Retina (tissue), 1 donor: ENCODE measurements around the gene R3HDM2.
A peak's percentile ranks its signal among the peaks of the same experiment; 100 is the strongest.
"Not testable (repeated sequence)": the region's sequence is repeated elsewhere in the genome, so short reads cannot be mapped to it uniquely, and the experiment has no call there.

ENCODE experiments used
- DNase-seq: peaks from one replicate; pipeline ENCODE4 v3.0.0-alpha.2; 2016

The R3HDM2 gene

DNA sequence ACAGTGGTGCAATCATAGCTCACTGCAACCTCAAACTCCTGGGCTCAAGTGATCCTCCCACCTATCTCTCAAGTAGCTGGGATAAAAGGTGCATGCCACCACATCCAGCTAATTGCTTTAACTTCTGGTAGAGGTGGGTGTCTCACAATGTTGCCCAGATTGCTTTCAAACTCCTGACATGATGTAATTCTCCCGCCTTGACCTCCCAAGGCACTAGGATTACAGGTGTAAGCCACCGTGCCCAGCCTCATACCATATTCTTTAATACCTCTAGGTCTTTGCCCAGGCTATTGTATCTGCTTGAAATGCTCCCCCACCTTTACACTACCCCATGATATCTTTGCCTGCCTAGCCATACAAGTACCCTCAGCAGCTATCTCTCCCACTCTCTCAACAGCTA is 11.3 kb downstream of the R3HDM2 start:
- DNase-seq, result no peak

DNA sequence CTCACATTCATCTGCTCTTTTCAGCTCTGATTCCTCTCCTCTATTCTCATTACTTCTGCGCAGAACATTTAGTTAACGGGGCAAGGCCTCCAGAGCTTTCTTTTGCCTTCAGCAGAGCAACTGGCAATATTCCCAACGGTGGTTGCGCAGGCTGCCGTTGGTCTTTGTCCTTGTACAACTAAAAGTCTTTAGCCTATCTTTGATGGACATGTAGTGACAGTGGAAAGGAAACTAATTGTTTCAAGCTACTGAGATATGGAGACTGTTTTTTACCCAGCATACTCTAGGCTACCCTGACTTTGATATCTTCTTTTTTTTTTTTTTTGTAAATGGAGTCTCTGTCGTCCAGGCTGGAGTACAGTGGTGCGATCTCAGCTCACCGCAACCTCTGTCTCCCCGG is 12.6 kb downstream of the R3HDM2 start:
- DNase-seq, result no peak

DNA sequence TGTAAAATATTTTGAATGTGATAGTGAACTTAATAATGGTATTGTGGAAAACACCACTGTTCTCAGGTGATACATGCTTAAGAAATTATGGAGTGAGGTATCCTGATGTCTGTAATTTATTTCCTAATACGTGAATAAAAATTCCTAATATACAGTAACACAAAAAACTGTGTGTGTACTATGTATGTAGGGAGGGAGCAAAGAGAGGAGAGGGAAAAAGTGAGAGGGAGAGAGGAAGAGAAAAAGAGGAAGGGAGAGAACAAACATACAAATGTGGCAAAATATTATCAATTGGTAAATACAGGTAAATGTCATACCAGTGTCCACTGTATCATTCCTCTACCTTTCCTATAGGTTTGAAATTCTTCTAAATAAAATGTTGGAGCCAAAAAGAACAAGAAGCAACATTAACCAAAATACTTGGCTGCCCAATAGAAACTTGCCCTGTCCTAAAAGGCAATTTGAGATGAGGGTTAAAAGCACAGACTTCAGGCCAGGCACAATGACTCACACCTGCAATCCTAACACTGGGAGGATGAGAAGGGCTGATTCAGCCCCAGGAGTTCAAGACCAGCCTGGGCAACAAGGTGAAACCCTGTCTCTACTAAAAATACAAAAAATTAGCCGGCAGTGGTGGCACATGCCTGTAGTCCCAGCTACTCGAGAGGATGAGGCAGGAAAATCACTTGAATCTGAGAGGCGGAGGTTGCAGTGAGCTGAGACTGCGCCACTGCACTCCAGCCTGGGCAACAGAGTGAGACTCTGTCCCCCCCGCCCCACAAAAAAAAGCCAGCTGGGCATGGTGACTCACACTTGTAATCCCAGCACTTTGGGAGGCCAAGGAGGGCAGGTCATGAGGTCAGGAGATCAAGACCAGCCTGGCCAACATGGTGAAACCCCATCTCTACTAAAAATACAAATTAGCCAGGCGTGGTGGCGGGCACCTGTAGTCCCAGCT is 14.5 kb downstream of the R3HDM2 start:
- no peak for DNase-seq

DNA sequence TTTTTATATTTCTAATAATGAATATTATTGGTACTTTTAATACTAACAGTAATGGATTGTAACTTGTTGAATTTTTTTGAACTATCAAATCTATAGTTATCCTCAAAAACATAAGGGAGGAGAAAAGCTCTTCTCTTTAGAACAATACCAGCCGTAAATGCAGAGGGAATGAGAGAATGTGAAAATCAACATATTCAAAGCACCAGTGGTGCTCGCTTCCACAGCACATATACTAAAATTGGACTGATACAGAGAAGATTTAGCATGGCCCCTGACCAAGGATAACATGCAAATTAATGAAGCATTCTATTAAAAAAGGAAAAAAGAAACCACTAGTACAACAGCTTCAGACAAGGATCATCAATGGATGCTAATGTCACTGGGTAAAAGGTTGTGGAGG is 15.8 kb downstream of the R3HDM2 start:
- no peak for DNase-seq

DNA sequence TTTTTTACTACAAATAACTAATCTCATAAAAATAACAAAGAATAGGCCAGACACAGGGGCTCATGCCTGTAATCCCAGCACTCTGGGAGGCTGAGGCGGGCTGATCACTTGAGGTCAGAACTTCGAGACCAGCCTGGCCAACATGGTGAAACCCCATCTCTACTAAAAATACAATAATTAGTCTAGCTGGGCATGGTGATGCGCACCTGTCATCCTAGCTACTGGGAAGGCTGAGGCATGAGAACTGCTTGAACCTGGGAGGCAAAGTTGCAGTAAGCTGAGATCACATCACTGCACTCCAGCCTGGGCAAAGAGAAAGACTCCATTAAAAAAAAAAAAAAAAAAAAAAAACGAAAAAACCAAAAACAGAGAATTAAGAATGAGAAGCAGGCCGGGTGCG is 16.7 kb downstream of the R3HDM2 start:
- not testable (repeated sequence) for DNase-seq

DNA sequence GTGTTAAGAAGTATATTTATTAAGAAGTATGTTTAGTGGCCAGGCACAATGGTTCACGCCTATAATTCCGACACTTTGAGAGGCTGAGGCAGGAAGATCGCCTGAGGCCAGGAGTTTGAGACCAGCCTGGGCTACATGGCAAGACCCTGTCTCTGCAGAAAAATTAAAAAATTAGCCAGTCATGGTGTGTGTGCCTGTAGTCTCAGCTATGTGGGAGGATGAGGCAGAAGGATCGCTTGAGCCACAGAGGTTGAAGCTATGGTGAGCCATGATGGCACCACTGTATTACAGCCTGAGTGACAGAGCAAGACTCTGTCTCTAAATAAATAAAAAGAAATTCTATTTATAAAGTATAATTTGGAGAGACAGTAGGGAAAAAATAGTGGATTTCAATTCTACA is 20.3 kb downstream of the R3HDM2 start:
- DNase-seq, result no peak

DNA sequence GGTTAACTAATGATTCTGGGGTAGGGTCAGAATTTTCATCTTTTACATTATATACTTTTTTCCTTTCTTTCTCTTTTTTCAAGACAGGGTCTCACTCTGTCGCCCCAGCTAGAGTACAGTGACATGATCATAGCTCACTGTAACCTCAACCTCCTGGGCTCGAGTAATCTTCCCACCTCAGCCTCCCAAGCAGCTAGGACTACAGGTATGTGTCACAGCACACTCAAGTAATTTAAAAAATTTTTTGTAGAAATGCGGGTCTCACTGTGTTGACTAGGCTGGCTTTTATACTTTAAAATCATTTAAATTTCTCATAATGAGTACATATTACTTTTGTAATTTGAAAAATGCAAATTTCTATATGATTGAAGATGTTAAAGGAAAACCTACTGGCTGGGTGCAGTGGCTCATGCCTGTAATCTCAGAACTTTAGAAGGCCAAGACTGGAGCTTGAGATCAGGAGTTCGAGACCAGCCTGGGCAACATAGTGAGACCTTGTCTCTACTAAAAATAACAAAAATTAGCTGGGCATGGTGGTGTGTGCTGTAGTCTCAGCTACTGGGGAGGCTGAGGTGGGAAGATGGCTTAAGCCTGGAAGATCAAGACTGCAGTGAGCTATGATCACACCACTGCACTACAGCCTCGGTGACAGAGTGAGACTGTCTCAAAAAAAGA is 25.7 kb downstream of the R3HDM2 start:
- no peak for DNase-seq

DNA sequence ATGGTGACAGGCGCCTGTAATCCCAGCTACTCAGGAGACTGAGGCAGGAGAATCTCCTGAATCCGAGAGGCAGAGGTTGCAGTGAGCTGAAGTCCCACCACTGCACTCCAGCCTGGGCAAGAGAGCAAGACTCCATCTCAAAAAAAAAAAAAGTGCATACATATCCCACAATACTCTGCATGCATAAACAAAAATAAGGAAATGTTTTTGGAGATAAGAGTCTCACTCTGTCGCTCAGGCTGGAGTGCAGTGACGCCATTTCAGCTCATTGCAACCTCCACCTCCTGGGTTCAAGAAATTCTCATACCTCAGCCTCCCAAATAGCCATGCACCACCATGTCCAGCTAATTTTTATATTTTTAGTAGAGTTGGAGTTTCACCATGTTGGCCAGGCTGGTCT is 28.7 kb downstream of the R3HDM2 start:
- DNase-seq, result not testable (repeated sequence)

DNA sequence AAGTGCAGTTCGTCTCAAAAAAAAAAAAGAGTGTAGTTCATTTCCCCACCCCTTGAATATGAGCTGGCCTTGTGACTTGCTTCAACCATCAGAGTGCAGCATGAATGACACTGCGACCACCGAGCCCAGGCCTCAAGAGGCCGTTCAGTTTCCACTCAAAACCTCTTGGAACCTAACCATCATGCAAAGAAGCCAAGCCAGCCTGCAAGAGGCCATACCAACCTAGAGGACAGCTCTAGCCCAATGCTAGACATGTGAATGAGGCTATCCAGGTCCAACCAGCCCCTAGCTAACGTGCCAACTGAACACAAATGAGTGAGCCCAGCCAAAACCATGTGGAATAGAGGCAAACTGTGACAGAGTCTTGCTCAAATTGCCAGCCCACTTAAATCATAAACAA is 29.7 kb downstream of the R3HDM2 start:
- no peak for DNase-seq

DNA sequence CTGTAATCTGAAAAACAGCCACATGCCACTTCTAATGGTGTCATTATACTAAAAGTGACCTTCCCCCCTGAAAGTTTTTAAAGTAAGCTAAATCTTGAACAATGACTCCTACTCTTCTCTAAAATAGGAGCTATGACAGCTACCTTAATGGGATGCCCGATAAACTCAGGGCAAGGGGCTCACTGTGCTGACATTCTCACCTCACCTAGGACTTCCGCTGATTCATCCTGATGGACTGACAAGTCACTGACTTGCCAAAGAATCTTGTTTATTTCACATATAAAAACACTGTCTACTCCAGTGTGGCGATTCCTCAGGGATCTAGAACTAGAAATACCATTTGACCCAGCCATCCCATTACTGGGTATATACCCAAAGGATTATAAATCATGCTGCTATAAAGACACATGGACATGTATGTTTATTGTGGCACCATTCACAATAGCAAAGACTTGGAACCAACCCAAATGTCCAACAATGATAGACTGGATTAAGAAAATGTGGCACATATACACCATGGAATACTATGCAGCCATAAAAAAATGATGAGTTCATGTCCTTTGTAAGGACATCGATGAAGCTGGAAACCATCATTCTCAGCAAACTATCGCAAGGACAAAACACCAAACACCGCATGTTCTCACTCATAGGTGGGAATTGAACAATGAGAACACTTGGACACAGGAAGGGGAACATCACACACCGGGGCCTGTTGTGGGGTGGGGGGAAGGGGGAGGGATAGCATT is 31.0 kb downstream of the R3HDM2 start:
- DNase-seq, result not testable (repeated sequence)

DNA sequence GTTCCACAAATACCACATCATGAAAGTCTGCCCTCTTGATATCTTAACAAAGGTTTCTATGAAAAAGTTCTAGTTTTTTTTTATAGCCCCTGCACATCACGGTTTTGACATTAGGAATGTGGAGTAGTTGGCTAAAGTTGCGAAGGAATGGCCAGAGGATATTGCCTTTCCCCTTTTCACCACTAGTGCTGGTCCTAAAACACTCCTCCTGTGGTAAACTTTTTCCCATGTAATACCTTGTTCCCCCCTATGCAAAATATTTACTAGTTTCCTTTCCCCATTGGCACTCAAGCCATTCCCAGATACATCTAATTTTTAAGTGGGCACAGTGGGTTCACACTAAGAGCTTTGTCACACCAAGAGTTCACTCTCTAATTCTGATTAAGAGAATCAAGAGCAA is 33.4 kb downstream of the R3HDM2 start:
- no peak for DNase-seq

DNA sequence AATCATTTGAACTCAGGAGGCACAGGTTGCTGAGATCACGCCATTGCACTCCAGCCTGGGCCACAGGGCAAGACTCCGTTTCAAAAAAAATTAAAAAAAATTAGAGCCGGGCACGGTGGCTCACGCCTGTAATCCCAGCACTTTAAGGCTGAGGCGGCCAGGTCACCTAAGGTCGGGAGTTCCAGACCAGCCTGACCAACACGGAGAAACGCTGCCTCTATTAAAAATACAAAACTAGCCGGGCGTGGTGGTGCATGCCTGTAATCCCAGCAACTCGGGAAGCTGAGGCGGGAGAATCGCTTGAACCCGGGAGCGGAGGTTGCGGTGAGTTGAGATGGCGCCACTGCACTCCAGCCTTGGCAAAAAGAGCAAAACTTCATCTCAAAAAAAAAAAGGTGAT is 35.7 kb downstream of the R3HDM2 start:
- DNase-seq, result no peak

DNA sequence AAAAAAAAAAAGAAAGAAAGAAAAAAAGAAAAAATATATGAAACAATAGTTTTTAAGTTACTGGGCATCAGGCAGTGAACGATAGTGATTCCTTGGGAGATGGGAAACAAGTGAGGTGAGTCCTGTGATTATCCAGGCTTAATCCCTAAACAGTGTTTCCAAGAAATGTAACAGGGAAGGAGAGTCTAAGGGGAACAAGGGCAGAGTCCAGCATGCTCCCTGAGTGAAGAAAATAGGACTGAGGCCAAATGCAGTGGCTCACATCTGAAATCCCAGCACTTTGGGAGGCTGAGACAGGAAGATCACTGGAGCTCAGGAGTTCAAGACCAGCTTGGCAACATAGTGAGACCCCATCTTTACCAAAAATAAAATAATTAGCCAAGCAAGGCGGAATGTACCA is 40.7 kb downstream of the R3HDM2 start:
- no peak for DNase-seq

DNA sequence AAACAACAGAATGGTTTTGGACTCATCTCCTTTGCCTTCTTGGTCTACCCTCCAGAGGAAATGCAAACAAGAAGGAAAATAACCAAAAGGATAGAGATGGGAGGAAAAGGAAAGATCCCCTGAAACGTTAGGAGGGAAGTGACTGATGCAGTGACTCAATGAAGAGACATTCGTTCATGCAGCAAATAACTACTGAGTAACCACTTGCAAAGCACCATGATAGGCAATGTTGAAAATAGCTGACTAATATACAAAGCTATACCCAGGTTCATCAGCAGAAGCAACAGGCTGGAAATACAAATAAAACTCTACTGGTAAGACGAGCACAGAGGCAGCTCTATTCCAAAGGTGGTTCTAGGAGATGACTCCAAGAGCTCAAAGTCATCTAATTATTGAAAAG is 41.8 kb downstream of the R3HDM2 start:
- DNase-seq, result no peak

DNA sequence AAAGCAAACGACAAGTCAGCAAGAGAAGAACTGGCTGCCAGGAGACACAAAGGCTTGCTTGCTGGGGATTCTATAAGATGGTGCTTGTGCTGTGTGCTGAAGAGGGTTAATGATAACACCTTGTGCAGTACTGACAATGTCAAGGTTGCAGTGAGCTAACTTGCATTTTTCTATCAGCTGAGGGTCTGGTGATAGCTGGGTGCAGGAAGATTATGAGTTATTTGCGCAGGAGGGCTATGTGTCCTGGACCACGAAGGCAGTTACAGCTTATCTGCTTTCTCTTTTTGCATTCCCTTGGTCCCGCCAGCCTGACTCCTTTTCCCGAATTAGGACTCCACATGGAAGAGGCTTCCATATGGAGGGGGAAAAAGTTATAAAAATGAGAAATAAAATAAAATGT is 42.4 kb downstream of the R3HDM2 start:
- no peak for DNase-seq

DNA sequence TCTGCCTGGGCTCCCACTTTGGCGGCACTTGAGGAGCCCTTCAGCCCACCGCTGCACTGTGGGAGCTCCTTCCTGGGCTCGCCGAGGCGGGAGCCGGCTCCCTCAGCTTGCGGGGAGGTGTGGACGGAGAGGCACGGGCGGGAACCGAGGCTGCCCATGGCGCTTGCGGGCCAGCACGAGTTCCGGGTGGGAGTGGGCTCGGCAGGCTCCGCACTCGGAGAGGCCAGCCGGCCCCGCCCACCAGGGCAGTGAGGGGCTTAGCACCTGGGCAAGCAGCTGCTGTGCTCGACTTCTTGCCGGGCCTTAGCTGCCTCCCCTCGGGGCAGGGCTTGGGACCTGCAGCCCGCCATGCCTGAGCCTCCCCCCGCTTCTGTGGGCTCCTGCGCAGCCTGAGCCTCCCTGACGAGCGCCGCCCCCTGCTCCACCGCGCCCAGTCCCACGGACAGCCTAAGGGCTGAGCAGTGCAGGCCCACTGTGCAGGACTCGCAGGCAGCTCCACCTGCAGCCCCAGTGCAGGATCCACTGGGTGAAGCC is 44.6 kb downstream of the R3HDM2 start:
- no peak for DNase-seq

DNA sequence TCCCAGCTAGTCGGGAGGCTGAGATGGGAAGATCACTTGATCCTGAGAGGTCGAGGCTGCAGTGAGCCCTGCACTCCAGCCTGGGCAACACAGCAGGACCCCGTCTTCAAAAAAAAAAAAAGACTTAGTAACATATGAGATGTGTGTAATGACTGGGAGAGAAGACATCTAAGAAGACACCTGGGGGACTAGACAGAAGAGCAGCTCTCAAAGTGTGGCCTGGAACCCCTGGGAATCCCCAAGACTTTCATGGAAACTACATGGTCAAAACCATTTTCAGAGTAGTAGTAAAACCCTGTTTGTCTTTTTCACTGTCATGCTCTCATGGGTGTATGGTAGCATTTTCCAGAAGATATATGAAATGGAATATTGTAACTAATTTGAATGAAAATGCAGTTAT is 45.3 kb downstream of the R3HDM2 start:
- no peak for DNase-seq

DNA sequence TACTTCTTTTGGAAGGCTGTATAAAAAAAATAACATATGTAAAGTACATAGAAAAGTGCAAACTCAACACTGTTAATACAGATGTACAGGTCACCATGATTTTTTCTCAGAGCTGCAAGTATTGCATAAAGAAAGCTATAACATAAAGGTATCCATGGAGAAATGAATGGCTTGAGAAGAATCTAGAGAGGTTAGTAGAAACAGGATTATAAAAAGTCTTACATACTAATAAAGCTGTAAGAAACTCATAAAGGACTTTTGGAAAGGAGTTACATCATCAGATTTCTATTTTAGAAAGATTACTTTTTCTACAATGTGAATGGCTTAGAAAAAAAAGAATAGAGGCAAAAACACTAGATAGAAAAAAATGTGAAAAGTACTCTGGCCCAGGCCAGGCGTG is 46.4 kb downstream of the R3HDM2 start:
- no peak for DNase-seq

DNA sequence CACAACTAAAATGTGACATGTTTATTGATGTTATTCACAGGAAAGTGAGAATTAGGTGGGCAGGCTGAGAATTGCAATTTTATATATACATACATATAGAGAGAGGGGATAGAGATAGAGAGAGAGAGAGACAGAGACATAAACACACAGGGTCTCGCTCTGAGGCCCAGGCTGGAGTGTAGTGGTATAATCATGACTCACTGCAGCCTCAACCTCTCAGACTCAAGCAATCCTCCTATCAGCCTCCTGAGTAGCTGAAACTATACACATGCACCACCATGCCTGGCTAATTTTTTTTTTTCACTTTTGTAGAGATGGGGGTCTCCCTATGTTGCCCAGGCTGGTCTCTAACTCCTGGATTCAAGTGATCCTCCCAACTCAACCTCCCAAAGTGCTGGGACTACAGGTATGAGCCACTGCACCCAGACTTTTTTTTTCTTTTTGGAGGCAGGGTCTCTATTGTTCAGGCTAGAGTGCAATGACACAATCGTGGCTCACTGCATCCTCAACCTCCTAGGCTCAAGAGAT is 49.1 kb downstream of the R3HDM2 start:
- no peak for DNase-seq

DNA sequence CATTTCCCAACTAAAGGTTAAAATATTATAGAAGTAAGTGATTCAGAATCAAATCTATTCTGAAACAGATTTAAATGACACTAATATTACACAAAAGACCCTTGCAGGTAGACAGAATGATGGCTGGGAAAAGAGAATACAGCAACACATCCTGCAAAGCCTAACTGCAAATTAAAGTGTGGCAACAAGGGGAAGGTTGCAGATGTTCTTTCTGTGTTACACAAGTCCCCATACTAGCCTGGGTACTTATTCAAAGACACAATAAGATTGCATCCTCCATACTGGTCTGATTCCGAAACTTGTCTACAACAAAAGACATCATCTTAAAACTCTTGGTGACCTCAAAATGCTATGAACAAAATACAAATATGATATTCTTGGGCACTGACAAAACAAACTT is 50.5 kb downstream of the R3HDM2 start:
- no peak for DNase-seq

DNA sequence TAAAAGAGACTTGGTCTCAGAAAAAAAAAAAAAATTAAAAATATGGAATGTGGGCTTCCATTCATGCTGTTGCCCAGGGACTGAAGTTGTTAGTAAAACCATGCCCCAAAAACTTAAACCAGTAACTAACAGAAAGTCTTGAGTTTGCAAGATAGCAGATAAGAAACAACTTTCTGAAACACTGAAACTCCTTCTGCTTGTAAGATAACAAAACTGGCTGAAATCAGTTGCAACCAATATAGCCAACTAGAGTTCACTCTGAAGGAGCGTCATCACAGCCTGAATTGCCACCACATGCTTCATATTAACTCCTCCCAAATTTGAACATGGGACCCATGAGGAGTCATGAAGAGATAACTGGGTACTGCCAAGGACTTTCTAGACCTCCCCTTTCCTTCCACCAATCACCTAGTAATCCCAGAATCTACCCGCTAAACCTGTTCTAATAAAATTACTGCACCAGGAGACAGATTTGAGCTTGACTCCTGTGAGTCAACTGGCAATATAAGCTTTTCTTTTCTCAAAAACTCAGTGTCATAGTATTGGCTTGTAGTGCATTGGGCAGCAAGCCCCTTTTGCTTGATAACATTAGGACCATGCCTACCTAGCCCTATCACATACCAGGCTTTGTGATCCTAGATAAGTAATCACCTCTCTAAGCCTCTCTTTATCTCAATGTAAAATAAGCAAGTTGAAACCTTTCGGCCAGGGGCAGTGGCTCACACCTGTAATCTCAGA is 53.6 kb downstream of the R3HDM2 start:
- no peak for DNase-seq

DNA sequence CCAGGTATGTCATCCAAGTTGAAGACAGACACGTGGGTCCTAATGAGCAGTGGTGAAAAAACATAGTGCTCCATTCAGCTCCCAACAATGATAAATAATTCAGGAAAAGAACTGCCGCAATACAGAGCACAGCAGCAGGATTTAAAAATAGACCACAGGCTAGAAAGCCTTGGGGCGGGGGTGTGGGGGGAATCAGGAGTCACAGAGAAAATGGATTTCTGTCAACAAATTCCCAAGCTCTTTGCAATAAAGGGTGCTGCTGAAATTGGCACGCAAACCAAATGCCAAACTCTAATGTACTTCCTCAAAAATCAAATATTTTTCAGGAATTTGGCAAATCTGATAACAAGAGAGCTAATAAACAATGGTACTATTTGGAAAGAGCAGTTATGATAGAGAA is 58.6 kb downstream of the R3HDM2 start:
- DNase-seq, result peak; percentile 26
